GF-D8 (cell line): Measurements from ENCODE around the gene ZNF32.
"Not testable (repeated sequence)": the region's sequence is repeated elsewhere in the genome, so short reads cannot be mapped to it uniquely, and the experiment has no call there.

Source experiments
- DNase-seq: peaks from one replicate; lab custom pipeline; 2025; lab: John Stamatoyannopoulos, UW

Gene ZNF32

DNA sequence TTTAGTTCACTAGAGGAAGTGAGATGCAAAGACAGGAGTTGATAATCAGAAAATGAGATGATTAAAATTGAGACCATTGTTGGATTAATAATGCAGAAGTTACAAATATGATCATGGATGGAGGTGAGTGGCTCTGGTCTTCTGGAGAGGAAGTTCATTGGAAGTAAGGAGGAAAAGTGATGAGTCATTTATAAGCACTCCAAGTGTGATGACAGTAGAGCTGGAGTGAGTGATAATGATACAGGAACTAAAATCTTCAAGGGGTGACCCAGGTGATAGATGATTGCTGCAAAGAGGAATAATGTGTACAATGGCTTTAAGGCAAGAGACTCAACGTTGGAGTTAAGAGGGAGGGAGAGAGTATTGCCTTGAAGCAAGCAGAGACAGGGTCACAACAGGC is 20.7 kb downstream of the ZNF32 start:
- DNase-seq = no peak

DNA sequence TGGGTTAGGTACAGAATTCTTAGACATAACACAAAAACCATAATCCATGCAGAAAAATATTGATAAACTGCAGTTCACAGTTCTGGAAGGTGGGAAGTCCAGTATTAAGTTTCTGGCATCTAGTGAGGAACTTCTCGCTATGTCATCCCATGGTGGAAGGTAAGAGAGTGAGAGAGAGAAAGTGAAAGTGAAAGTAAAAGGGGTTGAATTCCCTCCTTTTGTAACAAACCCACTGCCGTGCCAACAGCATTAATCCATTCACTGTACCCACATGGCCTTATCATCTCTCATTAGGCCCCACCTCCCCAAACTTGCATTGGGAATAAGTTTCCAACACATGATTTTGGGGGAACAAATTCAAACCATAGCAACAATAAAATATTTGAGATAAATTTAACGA is 25.3 kb downstream of the ZNF32 start:
- DNase-seq = no peak

DNA sequence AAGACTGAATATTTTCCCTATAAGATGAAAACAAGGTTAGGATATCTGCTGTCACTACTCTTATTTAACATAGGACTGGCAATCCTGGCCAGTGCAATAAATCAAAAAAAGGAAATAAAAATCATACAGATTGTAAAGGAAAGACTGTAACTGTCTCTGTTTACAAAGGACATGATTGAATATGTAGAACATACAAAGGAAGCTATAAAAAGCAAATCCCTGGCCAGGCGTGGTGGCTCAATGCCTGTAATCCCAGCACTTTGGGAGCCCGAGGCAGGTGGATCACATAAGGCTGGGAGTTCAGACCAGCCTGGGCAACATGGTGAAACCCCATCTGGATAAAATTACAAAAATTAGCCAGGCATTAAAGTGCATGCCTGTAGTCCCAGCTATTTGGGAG is 26.6 kb downstream of the ZNF32 start:
- no peak for DNase-seq

DNA sequence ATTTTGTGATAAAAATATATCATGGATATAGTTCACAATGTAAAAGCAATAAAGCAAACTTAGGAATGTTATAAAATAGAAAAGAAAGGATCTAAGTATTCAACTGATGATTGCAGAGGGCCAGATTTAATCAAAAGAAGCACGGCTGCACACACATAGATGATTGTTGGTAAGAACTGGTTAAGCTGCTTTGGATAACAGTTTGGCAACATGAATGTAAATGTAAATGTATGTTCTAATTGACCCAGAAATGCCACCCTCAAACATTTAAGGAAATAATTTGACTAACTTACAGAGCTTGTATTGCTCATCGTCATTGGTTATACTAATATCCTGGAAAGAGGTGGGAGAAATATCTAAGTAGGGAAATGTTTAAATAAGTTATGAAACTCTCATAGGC is 29.3 kb downstream of the ZNF32 start:
- no peak for DNase-seq

DNA sequence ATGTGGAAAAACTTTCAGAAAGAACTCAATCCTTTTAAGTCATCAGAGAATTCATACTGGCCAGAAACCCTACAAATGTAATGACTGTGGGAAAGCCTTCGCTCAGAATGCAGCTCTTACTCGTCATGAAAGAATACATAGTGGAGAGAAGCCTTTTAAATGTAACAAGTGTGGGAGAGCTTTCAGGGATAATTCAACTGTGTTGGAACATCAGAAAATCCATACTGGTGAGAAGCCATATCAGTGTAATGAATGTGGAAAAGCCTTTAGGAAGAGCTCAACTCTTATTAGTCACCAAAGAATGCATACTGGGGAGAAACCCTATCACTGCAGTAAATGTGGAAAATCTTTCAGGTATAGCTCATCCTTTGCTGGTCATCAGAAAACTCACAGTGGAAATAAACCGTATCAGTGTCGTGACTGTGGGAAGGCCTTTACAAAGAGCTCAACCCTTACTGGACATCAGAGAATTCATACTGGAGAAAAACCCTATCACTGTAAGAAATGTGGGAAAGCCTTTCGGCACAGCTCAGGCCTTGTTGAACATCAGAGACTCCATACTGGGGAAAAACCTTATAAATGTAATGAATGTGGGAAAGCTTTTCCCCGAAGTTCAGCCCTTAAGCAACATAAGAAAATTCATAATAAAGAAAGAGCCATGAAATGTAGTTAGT is 31.8 kb downstream of the ZNF32 start:
- no peak for DNase-seq

DNA sequence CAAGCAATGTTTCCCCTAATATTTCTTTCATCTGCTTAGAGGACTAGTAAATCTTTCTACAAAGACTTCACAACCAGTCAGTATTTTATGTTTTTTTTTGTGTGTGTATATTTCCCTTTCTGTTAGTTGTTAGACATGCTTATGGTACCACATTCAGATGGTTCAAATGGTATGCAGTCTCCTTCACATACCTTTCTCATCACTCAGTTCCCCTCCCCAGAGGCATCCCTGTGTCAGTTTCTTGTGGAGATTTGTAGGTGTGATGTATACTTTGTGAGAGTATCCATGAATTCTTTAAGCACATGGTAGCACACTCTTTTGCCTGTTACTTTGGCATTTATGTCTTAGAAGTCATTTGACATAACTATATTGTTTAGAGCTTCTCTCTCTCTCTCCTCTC is 38.0 kb downstream of the ZNF32 start:
- DNase-seq = no peak

DNA sequence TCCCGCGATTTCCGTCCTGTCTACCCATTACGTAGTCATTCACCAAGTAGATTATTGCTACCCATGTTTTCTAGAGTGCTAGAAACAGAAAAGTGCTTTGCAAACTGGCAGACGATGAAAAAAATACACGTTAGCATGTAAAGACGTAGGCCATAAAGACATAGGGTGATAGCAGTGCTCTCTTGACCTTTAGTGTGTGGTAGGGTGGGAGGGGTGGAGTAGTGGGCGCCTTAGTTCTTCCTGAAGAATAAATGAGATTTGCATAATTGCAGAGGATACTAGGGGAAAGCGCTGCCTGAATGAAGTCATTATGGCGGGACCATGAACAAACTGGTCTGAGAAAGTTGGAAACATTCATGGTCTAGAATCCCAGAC is 41.5 kb downstream of the ZNF32 start:
- no peak for DNase-seq

DNA sequence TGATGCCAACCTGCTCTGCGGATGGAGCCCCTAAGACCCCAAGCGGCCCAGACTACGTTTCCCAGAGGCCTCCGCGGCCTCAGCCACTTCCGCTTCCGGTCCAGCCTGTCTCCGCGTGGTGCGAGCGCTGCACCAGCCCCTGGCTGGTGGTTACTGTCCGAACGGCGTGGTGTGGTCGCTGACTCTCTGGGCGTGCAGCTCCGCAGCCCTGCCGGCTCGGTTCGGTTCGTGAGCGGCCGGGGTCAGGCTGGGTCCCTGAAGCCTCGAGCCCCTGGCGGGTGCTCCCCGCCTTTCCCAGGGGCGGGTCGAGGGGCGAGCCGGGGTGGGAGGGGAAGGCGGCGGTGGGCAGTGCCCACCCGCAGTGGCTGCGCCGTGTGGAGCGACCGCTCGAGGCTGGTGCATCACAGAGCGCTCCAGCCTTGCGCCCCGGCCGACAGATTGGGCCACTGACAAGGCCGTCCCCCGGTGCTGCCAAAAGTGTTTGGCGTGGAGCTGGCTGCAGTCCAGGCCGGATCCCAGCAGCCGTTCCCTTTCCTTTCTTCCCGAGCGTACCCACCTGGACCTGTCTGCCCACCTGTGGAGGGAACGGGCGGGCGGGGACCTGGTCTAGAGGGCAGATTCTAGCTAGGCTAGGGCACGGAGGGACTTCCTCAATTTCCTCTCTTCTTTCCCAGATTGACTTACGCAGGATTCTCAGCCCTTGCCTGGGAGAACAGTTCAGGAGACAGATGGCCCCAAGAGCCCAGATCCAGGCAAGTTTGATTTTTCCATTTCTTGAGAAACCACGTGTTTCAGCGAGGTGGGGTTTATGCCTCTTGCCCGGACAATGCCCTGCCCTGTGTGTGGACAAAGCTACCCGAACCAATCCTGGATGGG is 42.1 kb downstream of the ZNF32 start, which contains the start of gene ZNF485:
TSS of gene ZNF485 (plus strand) at position 116 of the 876 bp plus-strand sequence. CDS start at position 729, 613 bp downstream.
- DNase-seq = no peak

DNA sequence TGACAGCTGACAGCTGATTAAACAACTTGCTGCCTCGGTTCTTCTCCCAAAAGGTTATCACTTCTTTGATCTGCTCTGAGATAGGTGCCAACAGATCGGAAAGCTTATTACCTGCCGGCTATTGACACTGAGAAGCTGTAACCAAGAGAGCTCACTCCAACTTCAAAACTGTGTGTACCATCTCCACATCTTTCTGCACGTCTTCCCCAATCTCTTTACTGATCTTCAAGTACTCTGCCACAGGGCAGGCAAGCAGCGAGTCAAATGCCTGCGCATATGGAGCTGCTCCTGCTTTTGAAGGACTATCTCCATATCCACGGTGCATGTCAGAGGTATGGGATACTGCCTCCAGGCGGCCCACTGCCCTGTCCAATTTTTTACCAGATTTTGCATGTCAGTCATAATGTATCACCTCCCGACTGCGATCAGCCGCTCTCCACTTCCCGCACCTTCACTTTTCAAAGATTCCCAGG is 42.8 kb downstream of the ZNF32 start:
- no peak for DNase-seq

DNA sequence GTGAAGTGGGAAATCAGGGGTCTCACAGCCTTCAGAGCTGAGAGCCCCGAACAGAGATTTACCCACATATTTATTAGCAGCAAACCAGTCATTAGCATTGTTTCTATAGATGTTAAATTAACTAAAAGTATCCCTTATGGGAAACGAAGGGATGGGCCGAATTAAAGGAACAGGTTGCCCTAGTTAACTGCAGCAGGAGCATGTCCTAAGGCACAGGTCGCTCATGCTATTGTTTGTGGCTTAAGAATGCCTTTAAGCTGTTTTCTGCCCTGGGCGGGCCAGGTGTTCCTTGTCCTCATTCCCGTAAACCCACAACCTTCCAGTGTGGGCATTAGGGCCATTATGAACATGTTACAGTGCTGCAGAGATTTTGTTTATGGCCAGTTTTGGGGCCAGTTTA is 47.1 kb downstream of the ZNF32 start:
- not testable (repeated sequence) for DNase-seq

DNA sequence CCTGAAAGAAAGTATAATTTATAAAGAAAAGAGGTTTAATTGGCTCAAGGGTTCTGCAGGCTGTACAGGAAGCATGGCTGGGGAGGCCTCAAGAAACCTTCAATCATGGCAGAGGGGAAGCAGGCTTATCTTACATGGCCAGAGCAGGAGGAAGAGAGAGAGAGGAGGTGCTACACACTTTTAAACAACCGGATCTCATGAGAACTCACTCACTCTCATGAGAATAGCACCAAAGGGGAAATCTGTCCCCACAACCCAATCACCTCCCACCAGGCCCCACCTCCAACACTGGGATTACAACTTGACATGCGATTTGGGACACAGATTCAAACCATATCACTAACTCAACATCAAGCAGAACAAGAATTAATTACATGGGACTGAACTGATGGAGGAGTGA is 49.3 kb downstream of the ZNF32 start:
- DNase-seq = no peak

DNA sequence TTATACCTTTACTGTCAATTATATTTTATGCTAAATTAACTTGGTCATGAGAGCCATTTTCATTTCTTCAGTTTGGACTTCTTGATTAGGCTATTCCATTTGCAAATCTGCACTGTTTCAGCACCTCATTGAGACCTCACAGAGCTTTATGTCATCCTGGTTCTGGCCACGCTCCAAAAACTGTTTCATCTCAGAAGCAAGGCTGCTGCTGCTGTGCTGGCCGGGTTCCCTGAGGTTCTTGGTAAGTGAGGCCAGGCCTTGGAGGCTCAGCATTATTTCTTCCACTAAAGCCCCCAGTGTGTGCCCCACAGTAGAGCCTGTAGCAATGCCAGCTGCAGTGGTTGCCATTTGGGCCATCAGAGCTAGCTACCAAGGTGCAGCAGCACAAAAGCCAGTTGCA is 50.2 kb downstream of the ZNF32 start:
- DNase-seq = no peak

DNA sequence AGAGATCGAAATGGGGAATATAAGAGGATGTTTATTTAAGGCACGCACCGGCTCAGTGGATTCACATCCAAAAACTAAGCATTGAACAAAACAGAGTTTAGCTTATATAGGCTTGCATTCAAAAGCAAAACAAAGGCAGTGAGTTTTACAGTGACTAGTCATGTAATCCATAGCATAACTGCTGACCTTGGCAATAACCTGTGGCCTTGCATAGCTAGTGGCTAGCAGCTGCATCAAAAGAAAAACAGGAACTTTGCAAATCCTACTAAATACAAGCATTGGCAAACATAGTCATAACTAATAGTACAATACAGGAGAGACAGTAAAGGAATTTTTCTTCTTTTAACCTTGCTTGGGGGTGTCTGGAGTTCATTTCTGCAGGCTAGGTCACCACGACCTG is 52.1 kb downstream of the ZNF32 start:
- no peak for DNase-seq

DNA sequence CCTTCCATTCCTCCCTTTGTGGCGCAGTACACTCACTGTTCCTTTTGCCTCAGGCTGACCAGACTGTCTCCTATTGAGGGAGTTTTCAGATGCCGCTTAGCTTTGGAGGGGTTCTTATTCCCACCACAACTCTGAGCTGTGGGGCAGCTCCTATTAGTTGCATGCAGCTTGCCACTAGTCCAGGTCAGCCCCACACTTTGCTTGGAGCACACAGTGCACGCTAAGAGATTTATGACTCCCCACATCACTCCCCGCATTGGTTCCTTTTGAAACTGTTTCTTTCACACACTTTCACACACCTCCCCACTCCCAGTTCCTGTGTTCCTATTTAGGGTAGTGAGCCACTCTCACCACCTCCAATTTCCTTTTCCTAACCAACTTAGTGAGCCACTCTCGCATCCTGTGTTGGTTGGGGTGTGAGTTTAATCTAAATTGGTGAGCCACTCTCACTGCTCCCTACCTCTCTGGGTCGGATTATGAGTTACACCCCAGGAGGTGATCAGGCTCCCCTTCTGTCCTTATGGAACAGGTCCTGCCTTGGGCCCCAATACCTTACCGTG is 52.9 kb downstream of the ZNF32 start:
- DNase-seq = no peak

DNA sequence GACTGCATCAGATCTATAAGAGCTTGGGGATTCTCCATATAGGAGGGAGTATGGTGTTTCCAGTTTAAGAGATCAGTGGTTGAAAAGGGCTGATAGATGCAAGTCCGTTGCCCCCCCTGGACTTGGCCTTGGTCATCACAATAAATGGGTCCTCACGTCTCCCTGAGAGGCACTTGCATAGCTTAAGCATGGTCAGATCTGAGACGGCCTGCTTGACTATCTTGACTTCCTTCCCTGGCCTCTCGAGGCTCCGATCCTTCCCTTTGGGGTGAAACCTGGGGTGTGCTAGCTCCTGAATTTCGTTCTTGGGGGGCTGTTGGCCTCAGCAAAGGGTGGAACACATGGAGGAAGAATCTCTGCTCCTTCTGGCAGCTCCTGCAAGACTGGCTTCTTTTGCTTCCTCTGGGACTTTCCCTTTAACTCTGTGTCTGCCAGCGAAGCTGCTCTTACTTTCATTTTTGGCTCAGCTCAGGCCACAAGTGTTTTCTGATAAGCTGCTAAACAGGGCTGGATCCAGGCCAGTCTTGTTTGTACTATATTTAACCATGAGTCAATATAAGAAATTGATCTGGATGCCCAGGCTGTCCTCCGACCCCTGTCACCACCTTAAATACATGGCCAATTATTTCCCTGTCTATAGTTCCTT is 53.6 kb downstream of the ZNF32 start:
- DNase-seq = no peak
